Activated T-cell treated with anti-CD3 and anti-CD28 coated beads for 48 hours (primary cell): Measurements from ENCODE around the gene GRID2.
"Not testable (repeated sequence)": the region's sequence is repeated elsewhere in the genome, so short reads cannot be mapped to it uniquely, and the experiment has no call there.

Source experiments
- DNase-seq: peaks from one replicate; pipeline ENCODE4 v3.0.0-alpha.2; 2020; ENCODE audit warnings: low read depth

GRID2 gene

DNA sequence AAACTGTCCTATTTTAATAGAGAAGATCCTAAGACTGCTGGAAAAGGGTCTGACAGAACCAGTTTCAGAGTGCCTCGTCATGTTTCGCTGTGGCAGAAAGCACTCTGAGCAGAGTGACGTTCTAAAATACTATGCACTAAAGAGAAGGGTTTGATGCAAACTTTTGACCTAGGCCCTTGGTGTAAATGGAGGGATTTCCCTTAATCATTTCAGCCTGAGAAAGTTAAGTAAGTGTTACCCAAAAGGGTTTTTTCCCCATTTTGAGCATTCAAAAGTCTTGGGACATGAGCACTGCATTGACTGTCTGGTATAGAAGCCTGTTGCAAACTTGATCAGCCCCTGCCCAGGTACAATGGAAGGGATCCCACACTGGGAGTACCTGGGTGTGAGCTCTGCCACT is 1367.3 kb downstream of the GRID2 start:
- DNase-seq = no peak

DNA sequence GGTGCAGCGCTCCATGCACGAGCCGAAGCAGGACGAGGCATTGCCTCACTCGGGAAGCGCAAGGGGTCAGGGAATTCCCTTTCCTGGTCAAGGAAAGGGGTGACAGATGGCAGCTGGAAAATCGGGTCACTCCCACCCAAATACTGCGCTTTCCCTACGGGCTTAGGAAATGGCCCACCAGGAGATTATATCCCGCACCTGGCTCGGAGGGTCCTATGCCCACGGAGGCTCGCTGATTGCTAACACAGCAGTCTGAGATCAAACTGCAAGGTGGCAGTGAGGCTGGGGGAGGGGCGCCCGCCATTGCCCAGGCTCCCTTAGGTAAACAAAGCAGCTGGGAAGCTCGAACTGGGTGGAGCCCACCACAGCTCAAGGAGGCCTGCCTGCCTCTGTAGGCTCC is 1373.2 kb downstream of the GRID2 start:
- not testable (repeated sequence) for DNase-seq

DNA sequence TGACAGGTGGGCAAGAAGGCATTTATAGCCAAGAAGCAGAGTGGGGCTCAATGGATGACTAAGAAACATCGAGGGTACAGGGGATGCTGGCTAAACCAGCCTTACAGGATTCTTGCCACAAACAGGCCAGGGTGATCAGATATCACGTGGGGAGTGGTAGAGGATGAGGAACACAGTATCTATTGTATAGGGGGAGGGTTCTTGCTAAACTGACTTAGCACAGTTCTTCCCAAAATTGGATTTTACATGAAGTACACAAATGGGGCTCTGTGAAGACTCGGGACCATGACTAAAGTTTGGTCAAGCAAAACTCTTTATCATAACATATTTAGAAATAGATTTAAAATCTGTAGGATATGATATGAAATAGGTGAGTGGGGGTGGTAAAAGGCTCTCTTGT is 1380.8 kb downstream of the GRID2 start:
- DNase-seq = no peak

DNA sequence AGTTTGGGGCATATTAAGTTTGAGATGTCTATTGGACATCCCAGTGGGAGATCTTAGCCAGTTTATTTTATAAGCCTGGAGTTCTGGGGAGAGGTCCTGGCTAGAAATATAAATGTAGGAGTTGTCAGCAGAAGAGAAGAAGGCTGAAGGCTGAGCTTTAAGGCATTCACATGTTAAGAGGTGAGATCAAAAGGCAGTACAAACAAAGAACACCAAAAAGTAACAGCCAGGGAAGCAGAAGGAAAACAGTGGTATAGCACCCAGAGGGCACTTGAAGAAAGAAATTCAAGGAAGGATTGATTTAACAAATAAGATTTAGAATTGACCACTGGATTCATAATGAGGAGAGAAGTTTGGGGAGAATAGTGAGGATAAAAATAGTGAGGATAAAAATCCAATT is 1383.5 kb downstream of the GRID2 start:
- DNase-seq = no peak

DNA sequence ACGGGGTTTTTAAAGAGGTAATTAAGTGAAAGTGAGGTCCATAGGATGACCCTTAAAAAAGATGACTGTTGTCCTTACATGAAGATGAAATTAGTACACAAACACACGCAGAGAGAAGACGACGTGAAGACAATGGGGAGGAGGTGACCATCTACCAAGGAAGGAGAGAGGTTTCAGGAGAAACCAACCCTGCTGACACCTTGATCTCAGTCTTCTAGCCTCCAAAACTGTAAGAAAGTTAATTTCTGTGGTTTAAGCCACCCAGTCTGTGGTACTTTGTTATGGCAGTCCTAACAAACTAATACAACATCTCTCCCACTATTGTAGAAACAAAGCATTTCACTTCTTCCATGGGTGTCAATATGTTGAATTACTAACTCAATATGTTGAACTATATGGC is 1385.2 kb downstream of the GRID2 start:
- no peak for DNase-seq

DNA sequence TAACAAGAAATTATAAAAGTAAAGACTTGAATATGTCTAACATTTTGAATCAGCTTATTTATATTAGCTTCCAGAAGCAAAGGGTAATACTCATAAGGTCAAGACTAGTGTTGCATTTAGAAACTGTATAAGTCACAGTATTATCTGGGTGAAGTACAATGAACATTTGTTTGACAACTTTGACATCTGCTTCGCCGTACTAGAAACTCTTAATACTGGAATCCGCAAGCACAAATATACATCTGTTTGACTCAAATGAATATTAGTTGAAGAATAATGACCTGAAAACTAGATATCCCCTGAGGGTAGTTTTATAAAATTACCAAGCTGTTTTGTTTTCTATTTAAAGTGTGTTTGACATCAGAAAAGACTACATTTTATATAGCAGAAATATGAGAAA is 1389.4 kb downstream of the GRID2 start:
- DNase-seq = no peak

DNA sequence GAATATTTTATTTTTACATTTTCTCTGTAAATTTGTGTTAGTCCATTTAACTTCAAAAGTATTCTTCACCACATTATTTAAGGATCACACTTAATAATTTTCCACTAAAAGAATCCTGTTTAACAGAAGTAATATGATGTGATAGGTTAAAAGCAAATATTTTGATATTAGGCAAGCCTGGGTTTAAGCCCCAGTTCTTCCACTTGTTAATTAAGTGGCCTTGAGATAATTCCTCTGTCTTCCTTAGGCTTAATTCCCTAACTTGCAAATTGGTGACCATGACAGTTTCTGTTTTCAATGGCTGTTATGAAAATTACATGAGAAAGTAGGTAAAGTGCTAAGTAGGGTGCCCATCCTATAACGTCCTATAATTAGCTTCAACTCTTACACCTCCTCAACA is 1394.9 kb downstream of the GRID2 start:
- no peak for DNase-seq

DNA sequence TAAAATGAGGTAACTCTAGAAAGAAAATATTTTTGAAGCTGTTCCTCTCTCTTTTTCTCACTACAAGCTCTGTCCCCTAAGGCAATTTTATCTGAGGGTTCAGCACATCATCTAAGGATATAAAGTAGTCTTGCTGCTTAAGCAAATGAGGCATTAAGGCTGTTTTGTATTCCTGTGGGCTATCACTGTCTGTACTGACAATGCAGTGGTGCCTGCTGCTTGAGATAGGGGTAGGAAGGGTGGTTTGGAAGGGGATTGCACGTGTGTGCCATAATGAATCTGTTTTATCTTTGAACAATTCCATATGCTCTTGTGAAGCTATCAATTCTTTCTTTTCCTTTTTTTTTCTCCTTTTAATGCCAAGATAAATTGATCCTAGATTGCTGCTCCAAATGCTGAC is 1396.8 kb downstream of the GRID2 start:
- DNase-seq = no peak

DNA sequence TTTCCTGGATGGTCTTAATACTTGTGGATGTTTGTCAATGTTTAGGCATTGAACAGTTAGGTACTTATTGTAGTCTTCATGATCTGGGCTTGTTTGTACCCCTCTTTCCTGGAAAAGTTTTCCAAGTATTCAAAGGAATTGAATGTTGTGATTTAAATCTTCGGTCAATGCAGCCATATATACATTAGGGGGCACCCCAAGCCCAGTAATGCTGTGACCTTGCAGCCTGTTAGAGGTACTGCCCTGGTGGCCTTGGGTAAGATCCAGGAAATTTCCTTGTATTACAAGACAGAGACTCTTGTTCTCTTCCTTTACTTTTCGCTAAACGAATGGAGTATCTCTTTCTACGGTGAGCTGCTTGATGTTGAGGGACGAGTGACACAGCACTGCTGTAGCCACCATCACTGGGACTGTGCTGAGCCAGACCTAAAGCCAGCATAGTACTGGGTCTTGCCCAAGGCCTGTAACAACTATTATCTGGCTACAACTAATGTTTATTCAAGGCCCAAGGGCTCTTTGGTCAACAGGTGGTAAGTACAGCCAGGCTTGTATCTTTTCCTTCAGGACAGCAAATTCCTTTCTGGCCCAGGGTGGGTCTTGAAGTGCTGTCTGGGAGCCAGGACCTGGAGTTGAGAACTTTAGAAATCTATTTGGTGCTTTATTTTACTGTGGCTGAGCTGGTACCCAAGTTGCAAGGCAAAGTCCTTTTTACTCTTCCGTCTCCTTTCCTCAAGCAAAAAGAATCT is 1406.5 kb downstream of the GRID2 start:
- no peak for DNase-seq

DNA sequence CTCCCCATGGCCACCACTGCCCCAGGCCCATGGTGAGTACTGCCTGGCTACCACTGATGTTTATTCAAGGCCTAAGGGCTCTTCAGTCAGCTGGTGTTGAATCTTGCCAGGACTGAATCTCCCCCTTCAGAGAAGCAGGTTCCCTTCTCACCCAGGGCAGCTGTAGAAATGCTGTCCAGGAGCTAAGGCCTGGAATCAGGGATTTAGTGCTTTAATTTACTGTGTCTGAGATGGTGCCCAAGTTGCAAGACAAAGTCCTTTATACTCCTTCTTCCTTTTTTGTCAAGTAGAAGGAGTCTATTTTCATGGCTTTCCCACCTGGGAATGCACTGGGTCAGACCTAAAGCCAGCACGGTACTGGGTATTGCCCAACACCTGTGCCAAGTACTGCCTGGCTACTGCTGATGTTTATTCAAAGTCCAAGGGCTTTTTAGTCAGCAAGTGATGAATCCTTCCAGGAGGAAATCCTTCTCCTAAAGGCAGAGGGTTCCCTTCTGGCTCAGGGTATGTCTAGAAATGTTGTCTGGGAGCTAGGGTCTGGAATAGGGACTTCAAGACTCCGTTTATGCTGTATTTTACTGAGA is 1407.2 kb downstream of the GRID2 start:
- no peak for DNase-seq

DNA sequence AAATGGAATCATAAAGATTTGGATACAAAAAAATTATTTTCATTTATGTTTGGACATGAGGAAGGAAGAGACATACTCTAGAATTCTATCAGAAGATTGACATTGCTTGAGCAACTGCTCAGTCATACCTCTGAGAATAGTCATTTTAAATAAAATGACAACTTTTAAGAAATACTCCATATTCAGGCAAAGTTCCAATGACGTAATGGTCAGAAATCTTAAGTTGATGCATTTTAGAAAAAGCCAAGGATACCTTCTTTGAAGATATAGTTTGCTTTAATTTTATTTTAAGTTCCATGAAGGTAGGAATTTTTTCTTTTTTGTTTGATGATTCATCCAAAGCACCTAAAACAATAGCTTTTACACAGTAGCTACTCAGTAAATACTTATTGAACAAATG is 1414.5 kb downstream of the GRID2 start:
- DNase-seq = no peak

DNA sequence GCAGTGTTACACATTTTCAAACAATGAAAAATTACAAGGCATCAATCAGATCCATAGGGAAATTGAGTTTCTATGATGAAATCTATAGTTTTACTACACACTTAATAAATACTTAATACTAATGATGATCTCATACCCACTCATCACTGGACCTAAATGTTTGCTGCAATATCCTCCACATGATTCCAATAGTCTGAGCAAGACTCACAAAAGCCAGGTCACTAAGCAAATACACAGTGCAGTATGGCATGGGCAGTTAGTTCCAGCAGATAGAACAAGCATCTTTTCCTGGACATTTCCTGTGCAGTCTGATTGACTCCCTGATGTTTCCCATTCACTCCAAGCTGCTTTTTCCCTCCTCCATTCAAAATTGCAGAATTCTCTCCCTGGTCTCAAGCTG is 1415.8 kb downstream of the GRID2 start:
- no peak for DNase-seq

DNA sequence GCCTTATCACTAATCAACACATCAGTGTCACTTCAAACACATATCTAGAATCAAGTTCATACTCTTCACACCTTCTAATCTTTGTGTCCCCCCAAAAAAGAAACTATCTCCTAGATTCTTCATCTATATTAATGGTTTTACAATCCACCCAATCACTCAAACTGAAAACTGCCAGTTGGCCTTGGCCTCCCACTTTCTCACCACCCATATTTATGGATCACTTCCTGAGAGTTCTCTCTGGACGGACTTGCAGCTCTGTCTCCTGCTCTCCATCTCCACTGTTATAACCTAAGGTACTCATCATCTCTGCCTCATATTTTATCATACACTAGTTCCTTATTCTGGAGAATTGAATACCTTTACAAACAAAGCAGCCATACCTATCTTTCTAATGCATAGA is 1418.7 kb downstream of the GRID2 start:
- no peak for DNase-seq

DNA sequence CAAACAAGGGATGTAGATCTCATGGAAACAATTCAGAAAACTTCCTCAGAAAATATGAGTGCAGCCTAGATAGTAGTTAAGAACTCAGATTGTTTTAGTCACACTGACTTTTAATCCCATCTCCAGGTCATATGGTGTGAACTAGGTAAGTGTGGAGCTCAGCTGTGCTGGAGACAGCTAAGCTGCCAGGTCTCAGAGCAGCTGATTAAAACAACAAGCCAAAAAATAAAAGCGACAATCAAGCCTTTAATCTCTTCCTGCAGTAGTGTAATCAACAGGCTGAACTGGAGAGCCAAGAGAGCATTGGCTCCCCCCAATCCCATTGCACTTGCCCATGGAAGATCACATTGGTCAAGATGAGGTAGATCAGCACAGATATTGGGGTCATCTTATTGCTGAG is 1426.5 kb downstream of the GRID2 start:
- no peak for DNase-seq

DNA sequence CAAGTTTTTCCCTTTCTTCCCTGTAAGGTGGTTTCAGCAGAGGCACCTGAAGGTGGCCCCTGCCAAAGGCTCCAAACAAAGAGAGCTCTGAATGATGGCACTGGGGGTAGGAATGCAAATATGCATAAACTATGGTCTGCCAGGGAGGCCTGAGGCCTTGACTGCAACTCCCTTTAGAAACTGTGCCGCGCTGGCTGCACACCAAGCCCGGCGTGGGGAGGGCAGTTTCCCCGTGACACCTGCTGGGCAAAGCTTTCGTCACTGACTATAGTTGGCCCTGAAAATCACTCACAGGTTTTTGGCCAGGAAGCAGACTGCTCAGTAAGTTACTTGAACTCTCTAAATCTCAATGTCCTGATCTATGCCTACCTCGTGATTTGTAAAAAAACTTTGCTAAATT is 1427.0 kb downstream of the GRID2 start:
- no peak for DNase-seq

DNA sequence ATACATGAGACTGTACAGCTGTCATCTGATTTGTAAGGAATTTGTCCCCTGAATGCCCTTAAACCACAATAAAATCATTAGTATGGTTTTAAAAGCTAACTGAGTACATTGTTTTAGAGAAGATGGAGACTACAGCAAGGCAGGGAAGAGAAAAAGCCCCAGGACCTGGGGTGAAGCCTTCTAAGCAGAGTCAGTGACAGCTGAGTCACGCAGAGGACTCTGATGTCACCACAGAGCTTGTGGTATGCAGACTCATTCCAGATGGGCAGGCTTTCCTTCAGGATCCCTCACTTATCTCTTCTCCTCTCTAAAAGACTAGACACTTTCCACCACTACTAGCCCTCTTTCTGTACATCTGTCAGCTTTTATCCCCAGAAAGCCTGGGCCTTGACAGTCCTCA is 1427.7 kb downstream of the GRID2 start:
- no peak for DNase-seq

DNA sequence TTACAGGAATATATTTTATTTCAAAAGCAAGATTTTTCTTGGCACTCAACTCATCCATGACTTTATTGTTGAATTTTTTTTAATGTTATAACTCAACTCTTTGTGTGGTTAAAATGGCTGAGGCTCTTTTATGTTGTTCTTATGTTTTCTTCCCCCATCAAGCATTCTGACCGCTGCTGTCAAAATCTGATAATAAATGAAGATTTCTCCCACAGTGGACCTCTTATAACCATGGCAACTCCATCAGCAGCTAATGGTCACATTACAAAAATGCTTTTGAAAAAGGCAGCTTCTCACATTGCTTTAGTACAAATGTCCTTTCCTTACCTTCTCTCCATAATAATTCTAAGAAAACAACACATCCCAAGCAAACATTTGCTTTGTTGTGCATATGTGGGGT is 1428.7 kb downstream of the GRID2 start:
- DNase-seq = no peak

DNA sequence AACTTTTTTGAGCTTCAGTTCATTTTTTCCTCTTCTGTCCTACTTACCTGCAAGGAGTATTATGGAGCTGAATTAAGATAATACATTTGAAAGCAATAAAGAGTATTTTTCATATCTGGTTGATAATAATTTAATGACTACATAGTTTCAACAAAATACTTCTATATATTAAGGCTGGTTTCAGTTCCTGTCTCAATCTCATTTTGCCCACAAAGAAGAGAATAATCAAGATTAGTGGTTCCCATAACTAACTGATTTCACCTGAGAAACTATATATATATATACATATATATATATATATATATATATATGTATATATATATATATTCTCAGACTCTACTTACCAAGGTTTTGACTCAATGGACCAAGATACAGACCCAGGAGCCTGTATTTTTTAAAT is 1437.1 kb downstream of the GRID2 start:
- no peak for DNase-seq

DNA sequence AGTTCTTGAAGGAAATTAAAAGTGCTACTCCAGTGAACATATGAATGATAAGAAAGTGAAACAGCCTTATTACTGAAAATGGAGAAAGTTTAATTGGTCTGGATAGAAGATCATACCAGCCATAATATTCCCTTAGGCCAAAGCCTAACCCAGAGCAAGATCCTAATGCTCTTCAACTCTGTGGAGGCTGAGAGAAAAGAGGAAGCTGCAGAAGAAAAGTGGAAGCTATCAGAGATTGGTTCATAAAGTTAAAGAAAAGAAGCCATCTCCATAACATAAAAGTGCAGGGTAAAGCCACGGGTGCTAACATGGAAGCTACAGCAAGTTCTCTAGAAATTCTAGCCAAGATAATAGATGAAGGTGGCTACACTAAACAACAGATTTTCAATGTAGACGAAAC is 1439.3 kb downstream of the GRID2 start:
- DNase-seq = no peak

DNA sequence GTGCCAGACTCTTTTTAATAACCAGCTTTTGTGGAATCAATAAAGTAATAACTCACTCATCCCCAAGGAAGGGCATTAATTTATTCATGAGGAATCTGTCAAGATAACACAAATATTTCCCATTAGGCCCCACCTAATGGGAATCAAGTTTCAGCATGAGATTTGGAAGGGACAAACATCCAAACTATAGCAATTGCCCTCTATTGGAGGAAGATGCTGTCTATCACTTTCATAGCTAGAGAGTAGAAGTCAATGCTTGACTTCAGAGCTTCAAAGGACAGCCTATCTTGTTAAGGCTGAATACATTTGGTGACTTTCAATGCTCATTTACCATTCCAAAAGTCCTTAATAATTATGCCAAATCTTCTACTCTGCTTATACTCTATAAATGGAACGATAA is 1439.9 kb downstream of the GRID2 start:
- no peak for DNase-seq

DNA sequence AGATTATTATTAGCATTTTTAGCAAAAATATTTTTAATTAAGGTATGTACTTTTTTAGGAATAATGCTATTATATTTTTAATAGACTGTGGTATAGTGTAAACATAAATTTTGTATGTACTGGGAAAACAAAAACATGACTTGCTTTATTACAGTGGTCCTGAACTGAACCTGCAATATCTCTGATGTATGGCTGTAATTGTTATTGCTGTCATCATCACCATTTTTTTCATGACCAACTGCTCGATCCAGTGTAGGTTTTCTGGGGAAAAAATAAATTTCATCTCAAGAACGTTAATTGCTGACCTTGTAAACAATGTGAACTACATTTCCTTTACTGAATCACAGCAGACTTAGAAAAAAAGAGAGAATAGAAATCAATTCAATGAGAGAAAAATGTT is 1441.2 kb downstream of the GRID2 start:
- no peak for DNase-seq

DNA sequence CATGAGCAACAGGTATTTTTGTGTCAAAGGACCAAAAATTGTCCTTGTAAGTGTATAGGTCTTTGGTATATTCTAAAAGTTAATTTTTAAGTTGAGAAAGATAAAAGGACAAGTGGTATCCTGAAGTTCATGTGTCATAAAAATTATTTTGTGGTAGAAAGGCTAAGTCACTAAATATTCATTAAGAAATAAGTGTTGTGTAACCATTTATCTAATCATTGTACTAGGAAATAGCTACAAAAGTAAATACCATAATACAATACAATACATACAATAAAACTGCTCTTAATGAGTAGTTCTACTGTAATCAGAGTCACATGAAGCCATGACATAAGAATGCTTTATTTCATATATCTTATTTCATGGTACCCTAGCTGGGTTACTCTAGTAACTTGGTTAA is 1442.3 kb downstream of the GRID2 start:
- no peak for DNase-seq

DNA sequence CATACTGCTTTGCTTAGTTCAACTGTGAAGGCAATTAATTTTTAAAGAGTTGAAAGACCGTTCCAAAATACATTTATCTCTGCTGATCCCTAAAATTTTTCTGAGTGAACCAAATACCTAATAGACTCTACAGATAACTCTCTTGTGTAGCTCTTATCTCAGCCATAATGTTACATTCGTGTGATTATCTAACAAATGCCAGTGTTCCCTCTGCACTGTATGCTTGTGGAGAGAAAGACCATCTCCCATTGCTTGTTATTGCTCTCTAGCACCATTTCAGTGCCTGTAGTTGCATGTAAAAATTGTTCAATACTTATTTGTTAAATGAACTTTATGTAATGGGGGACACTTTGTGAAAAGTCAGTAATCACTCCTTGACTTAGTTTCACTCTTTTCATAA is 1443.5 kb downstream of the GRID2 start:
- DNase-seq = no peak
